GM12878 (cell line): ENCODE data around the gene CHRNE. TPM values are rescaled to one million over a fixed set of nuclear protein-coding genes. Genes with fewer than 3 reads are reported as not detected.
A peak's percentile ranks its signal among the peaks of the same experiment; 100 is the strongest.

Experiments
- ATF7 ChIP-seq: fragments of 450-650 bp; IDR thresholded peaks from 2 replicates; pipeline ENCODE4 v1.6.1; 2016; ENCODE audit warnings: low read depth, mild to moderate bottlenecking
- CBX5 ChIP-seq: sonication (generic); IDR thresholded peaks from 2 replicates; pipeline ENCODE4 v1.6.1; 2016; ENCODE audit warnings: low read depth, moderate library complexity, mild to moderate bottlenecking, inconsistent platforms
- CEBPB ChIP-seq, 2 experiments: fragments of 150-350 bp in 1 of 2; IDR thresholded peaks; 2 replicates each; pipeline ENCODE4 v1.6.1; 2012 to 2014; ENCODE audit warnings: low read depth in 2 of 2, low read length in 2 of 2, borderline replicate concordance in 1 of 2, inconsistent platforms in 1 of 2
- IKZF2 ChIP-seq, 2 experiments: fragments of 450-650 bp; IDR thresholded peaks; 2 replicates each; pipeline ENCODE4 v1.6.1; 2017; ENCODE audit warnings: mild to moderate bottlenecking in 2 of 2, moderate library complexity in 2 of 2
- KAT2A ChIP-seq: conservative IDR thresholded peaks from 2 replicates; pipeline ENCODE4 v1.6.1; 2011; ENCODE audit warnings: low read depth, low read length; ENCODE audit not compliant: control insufficient read depth
- NR2C1 ChIP-seq: fragments of 450-650 bp; IDR thresholded peaks from 2 replicates; pipeline ENCODE4 v1.6.1; 2017; ENCODE audit warnings: antibody characterized with exemption, mild to moderate bottlenecking, moderate library complexity
- POLR2A ChIP-seq: IDR thresholded peaks from 2 replicates; pipeline ENCODE4 v1.6.1; 2011; ENCODE audit warnings: low read depth, mild to moderate bottlenecking, low read length
- RBBP5 ChIP-seq: fragments of 200-600 bp; sonication (generic); conservative IDR thresholded peaks from 2 replicates; pipeline ENCODE4 v1.6.1; 2016
- SIN3A ChIP-seq: IDR thresholded peaks from 2 replicates; pipeline ENCODE4 v1.6.1; 2012; ENCODE audit warnings: low read depth, low read length, improper control_type of control experiment
- SRF ChIP-seq, 2 experiments: IDR thresholded peaks; 2 replicates each; pipeline ENCODE4 v1.6.1; 2011; ENCODE audit warnings: low read depth in 2 of 2, low read length in 2 of 2, mild to moderate bottlenecking in 1 of 2, moderate library complexity in 1 of 2
- ZBED1 ChIP-seq: IDR thresholded peaks from 2 replicates; pipeline ENCODE4 v1.6.1; 2016; ENCODE audit warnings: borderline replicate concordance
- ZSCAN29 ChIP-seq: fragments of 450-650 bp; IDR thresholded peaks from 2 replicates; pipeline ENCODE4 v1.6.1; 2017; ENCODE audit warnings: mild to moderate bottlenecking, moderate library complexity
- polyA plus RNA-seq, 11 experiments: library from polyadenylated mRNA; depleted of rRNA in 4 of 11; unstranded in 6 of 11; stranded (reverse) in 5 of 11; fragments of >200 nt; fragmentation: Nextera tagmentation in 4 of 11; fragmentation: Illumina TruSeq in 1 of 11; extraction: Ambion mirVana in 4 of 11; extraction: Trizol in 1 of 11; gene quantifications; 1 replicate in 1 of 11; 2 replicates in 10 of 11; pipeline versions ENCODE4 v1.2.1 to v1.2.3, GENCODE V29; 2011 to 2016; ENCODE audit warnings: inconsistent platforms in 2 of 11, missing spikeins in 2 of 11, low read depth in 1 of 11
- total RNA-seq, 4 experiments: library from RNA; depleted of rRNA in 3 of 4; stranded (reverse); fragments of >200 nt in 3 of 4; fragmentation: Illumina TruSeq in 1 of 4; extraction: Trizol in 1 of 4; gene quantifications; 2 replicates each; pipeline versions ENCODE4 v1.2.1 to v1.2.3, GENCODE V29; 2013 to 2021
- TF ChIP-seq, protein P1 (sequence below): IDR thresholded peaks from 2 replicates; pipeline ENCODE4 v1.6.1; 2011; ENCODE audit warnings: low read depth, mild to moderate bottlenecking, low read length, moderate library complexity, borderline replicate concordance; ENCODE audit errors: extremely low read depth
- TF ChIP-seq, protein P2 (sequence below): fragments of 150-350 bp; IDR thresholded peaks from 2 replicates; pipeline ENCODE4 v1.6.1; 2014; ENCODE audit warnings: mild to moderate bottlenecking, low read depth, low read length
- TF ChIP-seq, protein P3 (sequence below): IDR thresholded peaks from 2 replicates; pipeline ENCODE4 v1.6.1; 2012; ENCODE audit warnings: low read depth, low read length, improper control_type of control experiment
- TF ChIP-seq, protein P4 (sequence below): fragments of 450-650 bp; IDR thresholded peaks from 2 replicates; pipeline ENCODE4 v1.6.1; 2017; ENCODE audit warnings: mild to moderate bottlenecking, low read depth, inconsistent platforms; ENCODE audit not compliant: poor library complexity, severe bottlenecking
- TF ChIP-seq, protein P5 (sequence below): fragments of 150-350 bp; IDR thresholded peaks from 2 replicates; pipeline ENCODE4 v1.6.1; 2016; ENCODE audit warnings: low read depth, low read length

CHRNE gene
- total and polyA plus RNA-seq, 10 of the 15 experiments (the other 5 are each of a cell fraction or from before 2014, with no cell fraction given) = 0.05 to 0.11 (median 0.08) TPM; not detected in 6

DNA sequence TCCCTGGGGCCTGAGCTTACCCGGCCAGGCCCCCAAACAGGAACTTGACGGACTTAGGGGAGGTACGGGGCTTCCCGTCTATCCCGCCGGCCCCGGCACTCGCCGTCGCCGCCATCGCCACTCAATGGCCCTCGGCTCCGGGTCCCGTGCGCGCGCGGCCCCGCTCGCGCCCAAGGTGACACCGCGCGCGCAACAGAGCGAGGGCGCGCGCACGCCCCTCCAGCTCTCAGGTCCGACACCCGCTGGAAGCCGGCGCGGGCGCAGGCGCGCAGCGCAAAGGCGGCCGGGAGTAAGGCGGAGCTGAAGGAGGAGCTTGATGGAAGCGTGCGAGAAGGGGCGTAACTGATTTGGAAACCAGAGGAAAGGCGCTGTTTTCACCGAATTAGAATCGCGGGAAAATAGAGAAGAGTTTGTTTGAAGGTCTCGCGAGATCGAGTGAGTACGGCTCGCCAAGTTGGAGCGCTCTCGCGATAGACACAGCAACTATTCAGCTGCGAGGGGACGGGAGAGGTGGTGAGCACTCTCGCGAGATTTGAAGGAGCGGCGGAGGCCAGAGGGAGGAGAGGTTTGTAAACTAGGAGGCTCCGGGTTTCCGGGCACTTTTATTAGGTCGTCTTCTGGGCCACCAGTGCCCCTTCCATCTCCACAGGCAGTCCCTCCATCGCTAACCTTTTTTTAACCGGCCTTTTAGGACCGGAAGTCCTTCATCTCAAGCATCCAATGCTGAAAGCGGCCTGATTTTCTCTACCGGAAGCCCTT, 37.1 kb upstream of the CHRNE start, which contains the start of the genes RNF167 and SLC25A11 (continued):
- TF ChIP-seq, protein P1, sequence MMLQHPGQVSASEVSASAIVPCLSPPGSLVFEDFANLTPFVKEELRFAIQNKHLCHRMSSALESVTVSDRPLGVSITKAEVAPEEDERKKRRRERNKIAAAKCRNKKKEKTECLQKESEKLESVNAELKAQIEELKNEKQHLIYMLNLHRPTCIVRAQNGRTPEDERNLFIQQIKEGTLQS = no peak
- peak; percentile 44; the same call in 1 of the 2 replicates for TF ChIP-seq ATF7
- TF ChIP-seq CEBPB (IDR thresholded peaks at IDR 0.05; ENCODE audit: borderline replicate concordance in 1 of 2, low read depth in 2 of 2, low read length in 2 of 2) = no peak
- TF ChIP-seq, protein P2, sequence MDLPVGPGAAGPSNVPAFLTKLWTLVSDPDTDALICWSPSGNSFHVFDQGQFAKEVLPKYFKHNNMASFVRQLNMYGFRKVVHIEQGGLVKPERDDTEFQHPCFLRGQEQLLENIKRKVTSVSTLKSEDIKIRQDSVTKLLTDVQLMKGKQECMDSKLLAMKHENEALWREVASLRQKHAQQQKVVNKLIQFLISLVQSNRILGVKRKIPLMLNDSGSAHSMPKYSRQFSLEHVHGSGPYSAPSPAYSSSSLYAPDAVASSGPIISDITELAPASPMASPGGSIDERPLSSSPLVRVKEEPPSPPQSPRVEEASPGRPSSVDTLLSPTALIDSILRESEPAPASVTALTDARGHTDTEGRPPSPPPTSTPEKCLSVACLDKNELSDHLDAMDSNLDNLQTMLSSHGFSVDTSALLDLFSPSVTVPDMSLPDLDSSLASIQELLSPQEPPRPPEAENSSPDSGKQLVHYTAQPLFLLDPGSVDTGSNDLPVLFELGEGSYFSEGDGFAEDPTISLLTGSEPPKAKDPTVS = no peak
- TF ChIP-seq POLR2A = peak; percentile 88
- peak; percentile 83; the same call in 1 of the 2 replicates for TF ChIP-seq ZBED1
- TF ChIP-seq IKZF2 (IDR thresholded peaks at IDR 0.05) = peak in 1 of 2 experiments; percentile 98; a peak in 3 of 4 replicates
- TF ChIP-seq SIN3A = no peak
- TF ChIP-seq NR2C1 = 0 out of 2 replicates have a peak, but pooled peaks have one; percentile 27
- TF ChIP-seq, protein P3, sequence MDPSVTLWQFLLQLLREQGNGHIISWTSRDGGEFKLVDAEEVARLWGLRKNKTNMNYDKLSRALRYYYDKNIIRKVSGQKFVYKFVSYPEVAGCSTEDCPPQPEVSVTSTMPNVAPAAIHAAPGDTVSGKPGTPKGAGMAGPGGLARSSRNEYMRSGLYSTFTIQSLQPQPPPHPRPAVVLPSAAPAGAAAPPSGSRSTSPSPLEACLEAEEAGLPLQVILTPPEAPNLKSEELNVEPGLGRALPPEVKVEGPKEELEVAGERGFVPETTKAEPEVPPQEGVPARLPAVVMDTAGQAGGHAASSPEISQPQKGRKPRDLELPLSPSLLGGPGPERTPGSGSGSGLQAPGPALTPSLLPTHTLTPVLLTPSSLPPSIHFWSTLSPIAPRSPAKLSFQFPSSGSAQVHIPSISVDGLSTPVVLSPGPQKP = 0 out of 2 replicates have a peak, but pooled peaks have one; percentile 71
- 0 out of 2 replicates have a peak, but pooled peaks have one; percentile 52 for TF ChIP-seq ZSCAN29
- TF ChIP-seq KAT2A = no peak
- TF ChIP-seq, protein P4, sequence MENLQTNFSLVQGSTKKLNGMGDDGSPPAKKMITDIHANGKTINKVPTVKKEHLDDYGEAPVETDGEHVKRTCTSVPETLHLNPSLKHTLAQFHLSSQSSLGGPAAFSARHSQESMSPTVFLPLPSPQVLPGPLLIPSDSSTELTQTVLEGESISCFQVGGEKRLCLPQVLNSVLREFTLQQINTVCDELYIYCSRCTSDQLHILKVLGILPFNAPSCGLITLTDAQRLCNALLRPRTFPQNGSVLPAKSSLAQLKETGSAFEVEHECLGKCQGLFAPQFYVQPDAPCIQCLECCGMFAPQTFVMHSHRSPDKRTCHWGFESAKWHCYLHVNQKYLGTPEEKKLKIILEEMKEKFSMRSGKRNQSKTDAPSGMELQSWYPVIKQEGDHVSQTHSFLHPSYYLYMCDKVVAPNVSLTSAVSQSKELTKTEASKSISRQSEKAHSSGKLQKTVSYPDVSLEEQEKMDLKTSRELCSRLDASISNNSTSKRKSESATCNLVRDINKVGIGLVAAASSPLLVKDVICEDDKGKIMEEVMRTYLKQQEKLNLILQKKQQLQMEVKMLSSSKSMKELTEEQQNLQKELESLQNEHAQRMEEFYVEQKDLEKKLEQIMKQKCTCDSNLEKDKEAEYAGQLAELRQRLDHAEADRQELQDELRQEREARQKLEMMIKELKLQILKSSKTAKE = peak; percentile 31
- TF ChIP-seq, protein P5, sequence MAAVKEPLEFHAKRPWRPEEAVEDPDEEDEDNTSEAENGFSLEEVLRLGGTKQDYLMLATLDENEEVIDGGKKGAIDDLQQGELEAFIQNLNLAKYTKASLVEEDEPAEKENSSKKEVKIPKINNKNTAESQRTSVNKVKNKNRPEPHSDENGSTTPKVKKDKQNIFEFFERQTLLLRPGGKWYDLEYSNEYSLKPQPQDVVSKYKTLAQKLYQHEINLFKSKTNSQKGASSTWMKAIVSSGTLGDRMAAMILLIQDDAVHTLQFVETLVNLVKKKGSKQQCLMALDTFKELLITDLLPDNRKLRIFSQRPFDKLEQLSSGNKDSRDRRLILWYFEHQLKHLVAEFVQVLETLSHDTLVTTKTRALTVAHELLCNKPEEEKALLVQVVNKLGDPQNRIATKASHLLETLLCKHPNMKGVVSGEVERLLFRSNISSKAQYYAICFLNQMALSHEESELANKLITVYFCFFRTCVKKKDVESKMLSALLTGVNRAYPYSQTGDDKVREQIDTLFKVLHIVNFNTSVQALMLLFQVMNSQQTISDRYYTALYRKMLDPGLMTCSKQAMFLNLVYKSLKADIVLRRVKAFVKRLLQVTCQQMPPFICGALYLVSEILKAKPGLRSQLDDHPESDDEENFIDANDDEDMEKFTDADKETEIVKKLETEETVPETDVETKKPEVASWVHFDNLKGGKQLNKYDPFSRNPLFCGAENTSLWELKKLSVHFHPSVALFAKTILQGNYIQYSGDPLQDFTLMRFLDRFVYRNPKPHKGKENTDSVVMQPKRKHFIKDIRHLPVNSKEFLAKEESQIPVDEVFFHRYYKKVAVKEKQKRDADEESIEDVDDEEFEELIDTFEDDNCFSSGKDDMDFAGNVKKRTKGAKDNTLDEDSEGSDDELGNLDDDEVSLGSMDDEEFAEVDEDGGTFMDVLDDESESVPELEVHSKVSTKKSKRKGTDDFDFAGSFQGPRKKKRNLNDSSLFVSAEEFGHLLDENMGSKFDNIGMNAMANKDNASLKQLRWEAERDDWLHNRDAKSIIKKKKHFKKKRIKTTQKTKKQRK = no peak
- no peak for TF ChIP-seq CBX5
- TF ChIP-seq RBBP5 = no peak
- TF ChIP-seq SRF (IDR thresholded peaks at IDR 0.05; ENCODE audit: low read depth in 2 of 2, low read length in 2 of 2) = no peak
